NCI-H1930 (cell line): Measurements from ENCODE around the gene RADIL.

Source experiments
- DNase-seq, 2 experiments: peaks; one replicate each; lab custom pipeline; 2025; lab: John Stamatoyannopoulos, UW

Gene RADIL

GRCh38 chr7:4754433-4755010 lies 129.0 kb downstream of the RADIL start:
- DNase-seq: no peak

- DNase-seq: peak; percentile 53
These were observed 129.7 kb downstream of the RADIL start for GRCh38 chr7:4753598-4754432.

- DNase-seq: no peak
These were observed 132.0 kb downstream of the RADIL start for GRCh38 chr7:4751398-4751947.

GRCh38 chr7:4749798-4750197 lies 133.7 kb downstream of the RADIL start:
- DNase-seq: no peak

- no peak for DNase-seq
These were observed 134.2 kb downstream of the RADIL start for GRCh38 chr7:4749363-4749762.
